ENCODE measurements around the gene FCAMR. TPM values are rescaled to one million over a fixed set of nuclear protein-coding genes. Genes with fewer than 3 reads are reported as not detected.

The FCAMR gene
- polyA plus RNA-seq, 1 donor (not counting 4 experiments of a cell fraction or from before 2014, with no cell fraction given), result not detected

- H3K27me3 ChIP-seq (ENCODE audit: control insufficient read depth, extremely low read depth, insufficient read depth, low read length), result no peaks in the 10 kb centered on the region
- FAIRE-seq (no peak), DNase-seq (ENCODE audit: low read depth, low spot score) (no peak)
- H3K9ac ChIP-seq (ENCODE audit: control insufficient read depth, extremely low read depth, insufficient read depth, low read length), result no peak overlapping the region
- no peaks in the 10 kb centered on the region for H3K9me3 ChIP-seq (ENCODE audit: control insufficient read depth, low read depth, low read length)
- H2AFZ ChIP-seq (ENCODE audit: control insufficient read depth, low read length), result no peak overlapping the region
- H4K20me1 ChIP-seq (ENCODE audit: control insufficient read depth, extremely low read depth, insufficient read depth, low read length), result no peaks in the 10 kb centered on the region
- H3K9me1 ChIP-seq (ENCODE audit: control insufficient read depth, extremely low read depth, insufficient read depth, low read length), result no peaks in the 10 kb centered on the region
- H3K27ac ChIP-seq (ENCODE audit: control insufficient read depth, insufficient read depth, low read length), result no peak overlapping the region
- no peak for TF ChIP-seq EZH2 (IDR thresholded peaks at IDR 0.05; ENCODE audit: low read length)
- TF ChIP-seq, protein P1, sequence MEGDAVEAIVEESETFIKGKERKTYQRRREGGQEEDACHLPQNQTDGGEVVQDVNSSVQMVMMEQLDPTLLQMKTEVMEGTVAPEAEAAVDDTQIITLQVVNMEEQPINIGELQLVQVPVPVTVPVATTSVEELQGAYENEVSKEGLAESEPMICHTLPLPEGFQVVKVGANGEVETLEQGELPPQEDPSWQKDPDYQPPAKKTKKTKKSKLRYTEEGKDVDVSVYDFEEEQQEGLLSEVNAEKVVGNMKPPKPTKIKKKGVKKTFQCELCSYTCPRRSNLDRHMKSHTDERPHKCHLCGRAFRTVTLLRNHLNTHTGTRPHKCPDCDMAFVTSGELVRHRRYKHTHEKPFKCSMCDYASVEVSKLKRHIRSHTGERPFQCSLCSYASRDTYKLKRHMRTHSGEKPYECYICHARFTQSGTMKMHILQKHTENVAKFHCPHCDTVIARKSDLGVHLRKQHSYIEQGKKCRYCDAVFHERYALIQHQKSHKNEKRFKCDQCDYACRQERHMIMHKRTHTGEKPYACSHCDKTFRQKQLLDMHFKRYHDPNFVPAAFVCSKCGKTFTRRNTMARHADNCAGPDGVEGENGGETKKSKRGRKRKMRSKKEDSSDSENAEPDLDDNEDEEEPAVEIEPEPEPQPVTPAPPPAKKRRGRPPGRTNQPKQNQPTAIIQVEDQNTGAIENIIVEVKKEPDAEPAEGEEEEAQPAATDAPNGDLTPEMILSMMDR (optimal IDR thresholded peaks at IDR 0.05 in 1 of 3, IDR thresholded peaks at IDR 0.05 in 1 of 3, conservative IDR thresholded peaks at IDR 0.05 in 1 of 3; ENCODE audit: extremely low read depth in 1 of 3, insufficient read depth in 2 of 3, low read length in 3 of 3), result no peak
- no peaks in the 10 kb centered on the region for H3K4me1 ChIP-seq (ENCODE audit: control insufficient read depth, extremely low read depth, insufficient read depth, low read length)
- no peaks in the 10 kb centered on the region for H3K36me3 ChIP-seq (ENCODE audit: control insufficient read depth in 2 of 2, extremely low read depth in 1 of 2, insufficient read depth in 2 of 2, low read length in 2 of 2)
- no peak overlapping the region for H3K4me2 ChIP-seq (ENCODE audit: control insufficient read depth, extremely low read depth, insufficient read depth, low read depth, low read length)
- dilution Hi-C loops (cut with MboI; ENCODE audit: extremely low pct_ligation_motif_present, low sequenced_read_pairs), result loop anchor here (10.0 to 25.0 kb wide), 2 partner anchors 62 to 225 kb away; partner anchors contain the start of genes FCMR, IL10 and IL19
- no peaks in the 10 kb centered on the region for H3K79me2 ChIP-seq (ENCODE audit: control insufficient read depth, insufficient read depth, low read length)
- no peak overlapping the region for H3K4me3 ChIP-seq (ENCODE audit: control insufficient read depth in 2 of 3, extremely low read depth in 1 of 3, insufficient read depth in 2 of 3, low read depth in 1 of 3, low read length in 3 of 3)
These were observed 16.6 kb upstream of the FCAMR start for GRCh38 chr1:206986885-206987284.

DNA sequence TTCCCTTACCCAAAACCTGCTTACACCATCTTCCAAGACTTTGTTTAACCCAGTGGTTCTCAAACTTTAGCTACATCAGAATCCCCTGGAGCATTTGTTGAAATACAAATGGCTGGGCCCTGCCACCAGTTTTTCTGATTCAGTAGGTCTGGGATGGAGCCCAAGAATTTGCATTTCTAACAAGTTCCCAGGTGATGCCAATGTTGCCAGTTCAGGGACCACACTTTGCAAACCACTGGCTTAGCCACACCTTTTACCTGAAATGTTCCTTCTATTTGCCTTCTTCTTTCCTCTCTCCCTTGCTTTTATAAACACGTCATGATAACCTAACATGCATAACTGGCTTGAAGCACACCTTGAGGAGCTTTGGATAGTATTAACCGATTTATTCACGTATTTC lies 16.1 kb upstream of the FCAMR start:
- H3K27me3 ChIP-seq (ENCODE audit: control insufficient read depth, extremely low read depth, insufficient read depth, low read length), result no peaks in the 10 kb centered on the region
- no peak overlapping the region for H2AFZ ChIP-seq (ENCODE audit: control insufficient read depth, low read length)
- DNase-seq (ENCODE audit: low read depth, low spot score) (no peak), FAIRE-seq (no peak)
- H3K27ac ChIP-seq (ENCODE audit: control insufficient read depth, insufficient read depth, low read length), result no peak overlapping the region
- no peaks in the 10 kb centered on the region for H3K9me1 ChIP-seq (ENCODE audit: control insufficient read depth, extremely low read depth, insufficient read depth, low read length)
- no peaks in the 10 kb centered on the region for H4K20me1 ChIP-seq (ENCODE audit: control insufficient read depth, extremely low read depth, insufficient read depth, low read length)
- H3K9me3 ChIP-seq (ENCODE audit: control insufficient read depth, low read depth, low read length), result no peaks in the 10 kb centered on the region
- TF ChIP-seq, protein P1 (optimal IDR thresholded peaks at IDR 0.05 in 1 of 3, IDR thresholded peaks at IDR 0.05 in 1 of 3, conservative IDR thresholded peaks at IDR 0.05 in 1 of 3; ENCODE audit: extremely low read depth in 1 of 3, insufficient read depth in 2 of 3, low read length in 3 of 3), result no peak
- TF ChIP-seq EZH2 (IDR thresholded peaks at IDR 0.05; ENCODE audit: low read length), result no peak
- H3K9ac ChIP-seq (ENCODE audit: control insufficient read depth, extremely low read depth, insufficient read depth, low read length), result no peak overlapping the region
- no peaks in the 10 kb centered on the region for H3K79me2 ChIP-seq (ENCODE audit: control insufficient read depth, insufficient read depth, low read length)
- H3K4me3 ChIP-seq (ENCODE audit: control insufficient read depth in 2 of 3, extremely low read depth in 1 of 3, insufficient read depth in 2 of 3, low read depth in 1 of 3, low read length in 3 of 3), result no peak overlapping the region
- dilution Hi-C loops (cut with MboI; ENCODE audit: extremely low pct_ligation_motif_present, low sequenced_read_pairs), result loop anchor here (10.0 to 25.0 kb wide), 2 partner anchors 62 to 224 kb away; partner anchors contain the start of genes FCMR, IL10 and IL19
- no peak overlapping the region for H3K4me2 ChIP-seq (ENCODE audit: control insufficient read depth, extremely low read depth, insufficient read depth, low read depth, low read length)
- no peaks in the 10 kb centered on the region for H3K36me3 ChIP-seq (ENCODE audit: control insufficient read depth in 2 of 2, extremely low read depth in 1 of 2, insufficient read depth in 2 of 2, low read length in 2 of 2)
- H3K4me1 ChIP-seq (ENCODE audit: control insufficient read depth, extremely low read depth, insufficient read depth, low read length), result no peaks in the 10 kb centered on the region

All from keratinocyte (primary cell).